HUES64 (cell line): ENCODE data around the gene CLEC5A. TPM values are rescaled to one million over a fixed set of nuclear protein-coding genes. Genes with fewer than 3 reads are reported as not detected.
"Not testable (repeated sequence)": the region's sequence is repeated elsewhere in the genome, so short reads cannot be mapped to it uniquely, and the experiment has no call there.

Experiments
- H3K27ac ChIP-seq: 2 replicates; pipeline ENCODE4 v1.7.0; 2013; ENCODE audit warnings: low read depth, low read length, inconsistent platforms
- H3K27me3 ChIP-seq: 2 replicates; pipeline ENCODE4 v1.6.1; 2013; ENCODE audit warnings: mild to moderate bottlenecking, low read length; ENCODE audit not compliant: insufficient read depth
- H3K36me3 ChIP-seq: 2 replicates; pipeline ENCODE4 v1.6.1; 2013; ENCODE audit warnings: mild to moderate bottlenecking, low read length; ENCODE audit not compliant: insufficient read depth
- H3K4me1 ChIP-seq: 2 replicates; pipeline ENCODE4 v1.6.1; 2013; ENCODE audit warnings: mild to moderate bottlenecking, low read length, moderate library complexity; ENCODE audit not compliant: insufficient read depth
- H3K4me3 ChIP-seq: 2 replicates; pipeline ENCODE4 v1.5.1; 2013; ENCODE audit warnings: mild to moderate bottlenecking, low read length, moderate library complexity
- H3K9ac ChIP-seq: 2 replicates; pipeline ENCODE4 v1.6.1; 2013; ENCODE audit warnings: mild to moderate bottlenecking, low read depth, low read length
- H3K9me3 ChIP-seq: 2 replicates; pipeline ENCODE4 v1.6.1; 2013; ENCODE audit warnings: low read depth, low read length; ENCODE audit not compliant: insufficient read depth
- WGBS: fragments of 150-250, 120-280 bp; methylation state at CpG from one replicate; pipeline ENCODE4 v1.1.7; 2013; ENCODE audit warnings: missing lambda C conversion rate; 5-methylcytosine and 5-hydroxymethylcytosine counted together
- polyA plus RNA-seq, 2 experiments: library from polyadenylated mRNA; stranded (reverse); fragments of 50-300 nt; gene quantifications; one replicate each; pipeline ENCODE4 v1.2.3, GENCODE V29; 2013

The CLEC5A gene
- not detected for polyA plus RNA-seq (2013, experiment 1 of 2)
- polyA plus RNA-seq (2013, experiment 2 of 2), result not detected

GRCh38 chr7:141946796-141947195 is at the start of gene CLEC5A:
Gene CLEC5A (minus strand): TSS chr7:141946974. CDS start chr7:141946292, 682 bp downstream.
- Histone ChIP-seq H3K4me1 (no peaks in the 10 kb centered on the region), H3K4me3 (no peak within 1 kb of the TSS), H3K27me3 (no peaks in the 10 kb centered on the region), H3K9ac (no peak within 1 kb of the TSS), H3K9me3 (no peaks in the 10 kb centered on the region), H3K36me3 (no peaks in the 10 kb centered on the region), H3K27ac (no peak within 1 kb of the TSS)
- 87% methylated on average over 3 of the region's 3 CpGs for WGBS

- WGBS, result 97% methylated on average over 1 of the region's 1 CpG
- Histone ChIP-seq H3K27ac (no peak overlapping the region), H3K27me3 (no peaks in the 10 kb centered on the region), H3K4me1 (0 out of 2 replicates have a peak, but pooled peaks cover 3% of the 10 kb centered on the region), H3K36me3 (no peaks in the 10 kb centered on the region), H3K4me3 (no peak overlapping the region), H3K9ac (no peak overlapping the region), H3K9me3 (no peaks in the 10 kb centered on the region)
Measured at GRCh38 chr7:141993354-141993753, 46.6 kb upstream of the CLEC5A start.

- Histone ChIP-seq H3K4me3 (no peak overlapping the region), H3K9ac (no peak overlapping the region), H3K27ac (no peak overlapping the region), H3K36me3 (no peaks in the 10 kb centered on the region), H3K4me1 (0 out of 2 replicates have a peak, but pooled peaks cover 3% of the 10 kb centered on the region), H3K27me3 (no peaks in the 10 kb centered on the region), H3K9me3 (no peaks in the 10 kb centered on the region)
- 93% methylated on average over 4 of the region's 4 CpGs for WGBS
Measured at GRCh38 chr7:141992688-141993087, 45.9 kb upstream of the CLEC5A start.

- Histone ChIP-seq H3K27me3 (no peaks in the 10 kb centered on the region), H3K9ac (no peak overlapping the region), H3K4me1 (0 out of 2 replicates have a peak, but pooled peaks cover 3% of the 10 kb centered on the region), H3K36me3 (no peaks in the 10 kb centered on the region), H3K4me3 (no peak overlapping the region), H3K9me3 (no peaks in the 10 kb centered on the region), H3K27ac (no peak overlapping the region)
- 89% methylated on average over 2 of the region's 2 CpGs for WGBS
Measured at GRCh38 chr7:141992156-141992555, 45.4 kb upstream of the CLEC5A start.

GRCh38 chr7:141991140-141991539 is 44.4 kb upstream of the CLEC5A start:
- H3K9ac ChIP-seq, result no peak overlapping the region
- no peak overlapping the region for H3K4me3 ChIP-seq
- H3K9me3 ChIP-seq, result no peaks in the 10 kb centered on the region
- H3K4me1 ChIP-seq, result 0 out of 2 replicates have a peak, but pooled peaks cover 3% of the 10 kb centered on the region
- H3K36me3 ChIP-seq, result no peaks in the 10 kb centered on the region
- 95% methylated on average over 6 of the region's 6 CpGs for WGBS
- no peak overlapping the region for H3K27ac ChIP-seq
- no peaks in the 10 kb centered on the region for H3K27me3 ChIP-seq

- 98% methylated on average over 2 of the region's 2 CpGs for WGBS
Measured at GRCh38 chr7:141990011-141990725, 43.4 kb upstream of the CLEC5A start.

GRCh38 chr7:141987803-141988202 is 41.0 kb upstream of the CLEC5A start:
- H3K9me3 ChIP-seq, H3K4me1 ChIP-seq, H3K36me3 ChIP-seq, H3K27ac ChIP-seq, H3K4me3 ChIP-seq, H3K27me3 ChIP-seq, H3K9ac ChIP-seq: not testable (repeated sequence)
- WGBS, result 92% methylated on average over 4 of the region's 4 CpGs

More at GRCh38 chr7:141990011-141990725, 43.4 kb upstream of the CLEC5A start:
- H3K9ac ChIP-seq, result no peak overlapping the region
- H3K27me3 ChIP-seq, result no peaks in the 10 kb centered on the region
- H3K36me3 ChIP-seq, result no peaks in the 10 kb centered on the region
- no peaks in the 10 kb centered on the region for H3K9me3 ChIP-seq
- H3K4me1 ChIP-seq, result no peaks in the 10 kb centered on the region
- H3K4me3 ChIP-seq, result no peak overlapping the region
- H3K27ac ChIP-seq, result no peak overlapping the region

GRCh38 chr7:141986923-141987322 is 40.1 kb upstream of the CLEC5A start:
- no peaks in the 10 kb centered on the region for H3K4me1 ChIP-seq
- 94% methylated on average over 2 of the region's 2 CpGs for WGBS
- H3K27me3 ChIP-seq, result no peaks in the 10 kb centered on the region
- no peaks in the 10 kb centered on the region for H3K36me3 ChIP-seq
- no peak overlapping the region for H3K27ac ChIP-seq
- no peak overlapping the region for H3K9ac ChIP-seq
- H3K4me3 ChIP-seq, result no peak overlapping the region
- no peaks in the 10 kb centered on the region for H3K9me3 ChIP-seq

GRCh38 chr7:141985926-141986325 is 39.2 kb upstream of the CLEC5A start:
- WGBS, result 81% methylated on average over 11 of the region's 13 CpGs
- H3K27ac ChIP-seq, H3K36me3 ChIP-seq, H3K27me3 ChIP-seq, H3K4me3 ChIP-seq, H3K4me1 ChIP-seq, H3K9me3 ChIP-seq: not testable (repeated sequence)
- H3K9ac ChIP-seq, result peak overlapping the region; percentile 26; the same call in 1 of the 2 replicates

- H3K9ac ChIP-seq, result no peak overlapping the region
- no peaks in the 10 kb centered on the region for H3K9me3 ChIP-seq
- H3K27ac ChIP-seq, result no peak overlapping the region
- H3K27me3 ChIP-seq, result no peaks in the 10 kb centered on the region
- H3K4me1 ChIP-seq, result 0 out of 2 replicates have a peak, but pooled peaks cover 2% of the 10 kb centered on the region
- no CpG with 5 or more reads among the region's 2 CpGs for WGBS
- H3K4me3 ChIP-seq, result no peak overlapping the region
- no peaks in the 10 kb centered on the region for H3K36me3 ChIP-seq
Measured at GRCh38 chr7:141979568-141979967, 32.8 kb upstream of the CLEC5A start.

GRCh38 chr7:141978351-141978750 is 31.6 kb upstream of the CLEC5A start:
- no peak overlapping the region for H3K9ac ChIP-seq
- H3K4me3 ChIP-seq, result no peak overlapping the region
- no peaks in the 10 kb centered on the region for H3K9me3 ChIP-seq
- WGBS, result 88% methylated on average over 1 of the region's 1 CpG
- H3K4me1 ChIP-seq, result 0 out of 2 replicates have a peak, but pooled peaks cover 2% of the 10 kb centered on the region
- no peaks in the 10 kb centered on the region for H3K27me3 ChIP-seq
- H3K27ac ChIP-seq, result no peak overlapping the region
- no peaks in the 10 kb centered on the region for H3K36me3 ChIP-seq
